ENCODE measurements around the gene HHLA2. TPM values are rescaled to one million over a fixed set of nuclear protein-coding genes. Genes with fewer than 3 reads are reported as not detected.

HHLA2 gene
- total and polyA plus RNA-seq, 2 of the 8 experiments (the other 6 are each of a cell fraction or from before 2014, with no cell fraction given): not detected

- TF ChIP-seq NRF1 (IDR thresholded peaks at IDR 0.05; ENCODE audit: low read depth, low read length) (no peak), RNF2 (IDR thresholded peaks at IDR 0.05; ENCODE audit: borderline replicate concordance, low read depth, low read length, missing control alignments, poor library complexity, severe bottlenecking) (no peak), SIN3A (conservative IDR thresholded peaks at IDR 0.05 in 1 of 2, IDR thresholded peaks at IDR 0.05 in 1 of 2; ENCODE audit: low read depth in 1 of 2, low read length in 2 of 2) (no peak), SP4 (IDR thresholded peaks at IDR 0.05; ENCODE audit: low read length) (no peak)
Observed at GRCh38 chr3:108328821-108329486, 32.6 kb downstream of the HHLA2 start (continued).
